Large intestine (tissue), 3 donors: ENCODE results near the gene GNAS-AS1. TPM values are rescaled to one million over a fixed set of nuclear protein-coding genes. Genes with fewer than 3 reads are reported as not detected.

Experiments
- DNase-seq, 2 donors: peaks; one replicate each; pipeline versions ENCODE4 v3.0.0 to v3.0.0-alpha.2; 2013
- H3K27ac ChIP-seq: one replicate; pipeline ENCODE4 v1.5.1; 2013; ENCODE audit warnings: low read length
- H3K27me3 ChIP-seq: 2 replicates; pipeline ENCODE4 v1.6.1; 2013; ENCODE audit warnings: low read length; ENCODE audit not compliant: control insufficient read depth, insufficient read depth
- H3K36me3 ChIP-seq: 2 replicates; pipeline ENCODE4 v1.6.1; 2013; ENCODE audit warnings: low read length; ENCODE audit not compliant: control insufficient read depth, insufficient read depth
- H3K4me1 ChIP-seq: one replicate; pipeline ENCODE4 v1.6.1; 2013; ENCODE audit warnings: low read length; ENCODE audit not compliant: control insufficient read depth, insufficient read depth
- H3K4me3 ChIP-seq: one replicate; pipeline ENCODE4 v1.5.1; 2013; ENCODE audit warnings: low read length
- H3K9me3 ChIP-seq: one replicate; pipeline ENCODE4 v1.6.1; 2013; ENCODE audit warnings: mild to moderate bottlenecking, low read depth, low read length, moderate library complexity; ENCODE audit not compliant: control insufficient read depth
- whole genome bisulfite sequencing: methylation state at CpG from one replicate; pipeline ENCODE4 v1.1.5; 2013; ENCODE audit warnings: low lambda C conversion rate; ENCODE audit not compliant: insufficient coverage; 5-methylcytosine and 5-hydroxymethylcytosine counted together
- polyA plus RNA-seq: library from polyadenylated mRNA; unstranded; fragments of 120-200 nt; gene quantifications from one replicate; pipeline ENCODE4 v1.2.1, GENCODE V29; 2013

GNAS-AS1 gene
- polyA plus RNA-seq, 1 donor, result 0.40 TPM

DNA sequence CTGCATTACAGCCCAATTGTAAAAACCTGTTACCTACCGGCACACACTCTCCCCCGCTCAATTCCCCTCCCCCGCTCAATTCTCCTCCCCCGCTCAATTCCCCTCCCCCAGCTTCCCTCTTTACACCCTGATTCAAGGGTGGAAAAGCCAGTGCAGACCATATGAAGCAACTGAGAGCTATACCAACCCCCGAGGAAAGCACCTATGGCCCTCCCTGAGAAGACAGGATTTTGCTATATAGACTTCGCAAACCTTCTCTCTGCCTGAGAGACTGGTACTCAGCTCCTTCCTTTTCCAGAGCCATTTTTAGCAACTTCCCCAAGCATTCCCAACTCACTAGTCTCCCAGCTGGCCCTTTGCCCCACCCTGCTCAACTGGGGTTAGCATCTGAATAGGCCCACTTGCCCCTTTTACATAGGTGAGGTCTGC, 7.6 kb downstream of the GNAS-AS1 start:
- peaks cover 20% of the 10 kb centered on the region for H3K9me3 ChIP-seq
- DNase-seq, result no peak
- no peak overlapping the region for H3K27ac ChIP-seq
- no peak overlapping the region for H3K4me3 ChIP-seq
- H3K36me3 ChIP-seq, result peaks cover 4% of the 10 kb centered on the region
- H3K27me3 ChIP-seq, result peaks cover 58% of the 10 kb centered on the region
- no peaks in the 10 kb centered on the region for H3K4me1 ChIP-seq
- no CpG with 5 or more reads among the region's 6 CpGs for WGBS

DNA sequence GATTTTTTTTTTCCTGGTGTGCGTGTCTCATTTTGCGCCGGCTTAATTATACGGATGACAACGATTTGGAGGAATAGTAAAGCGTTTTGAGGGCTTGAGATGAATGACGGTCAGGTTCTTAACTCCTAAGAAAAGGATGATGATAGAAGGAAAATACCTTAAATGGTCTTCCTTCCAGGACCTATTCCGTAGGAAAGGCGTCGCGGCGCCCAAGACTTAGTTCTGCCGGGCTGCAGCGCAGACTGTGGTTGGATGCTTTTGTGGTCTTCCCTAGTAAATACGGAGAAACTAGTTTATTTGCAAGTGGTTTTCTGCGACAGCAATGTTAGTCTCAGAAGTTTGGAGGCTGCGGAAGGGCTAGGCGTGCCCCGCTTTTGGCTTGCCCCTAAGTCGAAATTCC, 8.4 kb downstream of the GNAS-AS1 start:
- peaks cover 58% of the 10 kb centered on the region for H3K27me3 ChIP-seq
- no peak overlapping the region for H3K4me3 ChIP-seq
- H3K9me3 ChIP-seq, result peaks cover 20% of the 10 kb centered on the region
- WGBS, result 40% methylated on average over 1 of the region's 20 CpGs
- peaks cover 4% of the 10 kb centered on the region for H3K36me3 ChIP-seq
- H3K27ac ChIP-seq, result no peak overlapping the region
- H3K4me1 ChIP-seq, result no peaks in the 10 kb centered on the region
- no peak for DNase-seq

- no peak overlapping the region for H3K27ac ChIP-seq
- peaks cover 58% of the 10 kb centered on the region for H3K27me3 ChIP-seq
- no peak overlapping the region for H3K4me3 ChIP-seq
- H3K36me3 ChIP-seq, result peaks cover 4% of the 10 kb centered on the region
- H3K9me3 ChIP-seq, result peaks cover 20% of the 10 kb centered on the region
- WGBS, result 75% methylated on average over 4 of the region's 58 CpGs
- no peaks in the 10 kb centered on the region for H3K4me1 ChIP-seq
- DNase-seq, result peak in 1 of 2 donors; percentile 15
Measured at GRCh38 chr20:58841539-58842264, 9.0 kb downstream of the GNAS-AS1 start.

GRCh38 chr20:58840816-58841538, 9.7 kb downstream of the GNAS-AS1 start:
- 29% methylated on average over 6 of the region's 51 CpGs for WGBS
- no peak overlapping the region for H3K27ac ChIP-seq
- DNase-seq, result no peak
- peaks cover 4% of the 10 kb centered on the region for H3K36me3 ChIP-seq
- no peak overlapping the region for H3K4me3 ChIP-seq
- no peaks in the 10 kb centered on the region for H3K4me1 ChIP-seq
- peaks cover 59% of the 10 kb centered on the region for H3K27me3 ChIP-seq
- H3K9me3 ChIP-seq, result peaks cover 20% of the 10 kb centered on the region

DNA sequence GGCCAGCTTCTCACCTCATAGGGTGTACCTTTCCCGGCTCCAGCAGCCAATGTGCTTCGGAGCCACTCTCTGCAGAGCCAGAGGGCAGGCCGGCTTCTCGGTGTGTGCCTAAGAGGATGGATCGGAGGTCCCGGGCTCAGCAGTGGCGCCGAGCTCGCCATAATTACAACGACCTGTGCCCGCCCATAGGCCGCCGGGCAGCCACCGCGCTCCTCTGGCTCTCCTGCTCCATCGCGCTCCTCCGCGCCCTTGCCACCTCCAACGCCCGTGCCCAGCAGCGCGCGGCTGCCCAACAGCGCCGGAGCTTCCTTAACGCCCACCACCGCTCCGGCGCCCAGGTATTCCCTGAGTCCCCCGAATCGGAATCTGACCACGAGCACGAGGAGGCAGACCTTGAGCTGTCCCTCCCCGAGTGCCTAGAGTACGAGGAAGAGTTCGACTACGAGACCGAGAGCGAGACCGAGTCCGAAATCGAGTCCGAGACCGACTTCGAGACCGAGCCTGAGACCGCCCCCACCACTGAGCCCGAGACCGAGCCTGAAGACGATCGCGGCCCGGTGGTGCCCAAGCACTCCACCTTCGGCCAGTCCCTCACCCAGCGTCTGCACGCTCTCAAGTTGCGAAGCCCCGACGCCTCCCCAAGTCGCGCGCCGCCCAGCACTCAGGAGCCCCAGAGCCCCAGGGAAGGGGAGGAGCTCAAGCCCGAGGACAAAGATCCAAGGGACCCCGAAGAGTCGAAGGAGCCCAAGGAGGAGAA, 10.5 kb downstream of the GNAS-AS1 start:
- peaks cover 20% of the 10 kb centered on the region for H3K9me3 ChIP-seq
- no peaks in the 10 kb centered on the region for H3K4me1 ChIP-seq
- no peak overlapping the region for H3K27ac ChIP-seq
- WGBS, result no CpG with 5 or more reads among the region's 67 CpGs
- peaks cover 62% of the 10 kb centered on the region for H3K27me3 ChIP-seq
- DNase-seq, result no peak
- H3K4me3 ChIP-seq, result no peak overlapping the region
- peaks cover 4% of the 10 kb centered on the region for H3K36me3 ChIP-seq

DNA sequence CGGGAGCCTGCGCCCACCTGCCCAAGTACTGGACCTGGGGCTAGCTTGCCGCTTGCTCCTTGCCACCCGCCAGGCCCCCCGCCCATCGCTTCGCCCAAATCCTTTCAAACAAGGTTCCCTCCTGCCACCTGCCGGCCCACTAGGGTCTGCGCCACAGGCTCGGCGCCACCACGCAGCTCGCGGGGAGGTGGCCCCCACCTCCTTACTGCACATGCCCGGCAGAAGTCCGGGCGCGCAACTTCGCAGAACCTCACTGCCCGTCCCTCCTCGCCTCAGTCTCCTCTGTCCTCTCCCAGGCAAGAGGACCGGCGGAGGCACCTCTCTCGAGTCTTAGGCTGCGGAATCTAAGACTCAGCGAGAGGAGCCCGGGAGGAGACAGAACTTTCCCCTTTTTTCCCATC, 11.2 kb downstream of the GNAS-AS1 start:
- Histone ChIP-seq H3K4me1 (no peaks in the 10 kb centered on the region), H3K4me3 (no peak overlapping the region), H3K36me3 (peaks cover 4% of the 10 kb centered on the region), H3K27me3 (peaks cover 61% of the 10 kb centered on the region), H3K9me3 (peaks cover 20% of the 10 kb centered on the region), H3K27ac (no peak overlapping the region)
- WGBS, result no CpG with 5 or more reads among the region's 27 CpGs
- no peak for DNase-seq

- Histone ChIP-seq H3K27ac (no peak overlapping the region), H3K36me3 (peaks cover 4% of the 10 kb centered on the region), H3K4me1 (no peaks in the 10 kb centered on the region), H3K9me3 (peaks cover 20% of the 10 kb centered on the region), H3K4me3 (no peak overlapping the region), H3K27me3 (peaks cover 56% of the 10 kb centered on the region)
- no peak for DNase-seq
- WGBS, result no CpG with 5 or more reads among the region's 4 CpGs
Measured at GRCh38 chr20:58838174-58838573, 12.5 kb downstream of the GNAS-AS1 start.

DNA sequence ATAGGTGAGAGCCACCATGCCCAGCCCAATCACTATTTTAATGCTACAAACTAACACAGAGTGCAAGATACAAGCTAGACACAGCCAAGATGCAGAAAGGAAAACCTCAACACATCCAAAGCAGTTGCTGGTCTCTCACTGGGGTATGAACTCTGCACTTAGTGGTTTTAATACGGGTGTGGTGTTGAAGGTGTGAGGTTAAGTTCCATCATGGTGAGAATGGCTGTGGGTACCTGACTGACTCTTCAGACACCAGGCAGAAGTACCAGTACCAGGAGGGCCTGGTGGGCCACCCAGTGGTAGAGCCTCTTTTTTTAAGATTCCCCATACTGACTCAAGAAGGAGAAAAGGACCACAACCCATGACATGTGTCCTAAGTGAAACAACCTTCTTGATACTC, 13.0 kb downstream of the GNAS-AS1 start:
- WGBS, result no CpG with 5 or more reads among the region's 1 CpG
- DNase-seq, result no peak
- Histone ChIP-seq H3K4me3 (no peak overlapping the region), H3K9me3 (peaks cover 20% of the 10 kb centered on the region), H3K27ac (no peak overlapping the region), H3K27me3 (peaks cover 52% of the 10 kb centered on the region), H3K4me1 (no peaks in the 10 kb centered on the region), H3K36me3 (peaks cover 4% of the 10 kb centered on the region)

DNA sequence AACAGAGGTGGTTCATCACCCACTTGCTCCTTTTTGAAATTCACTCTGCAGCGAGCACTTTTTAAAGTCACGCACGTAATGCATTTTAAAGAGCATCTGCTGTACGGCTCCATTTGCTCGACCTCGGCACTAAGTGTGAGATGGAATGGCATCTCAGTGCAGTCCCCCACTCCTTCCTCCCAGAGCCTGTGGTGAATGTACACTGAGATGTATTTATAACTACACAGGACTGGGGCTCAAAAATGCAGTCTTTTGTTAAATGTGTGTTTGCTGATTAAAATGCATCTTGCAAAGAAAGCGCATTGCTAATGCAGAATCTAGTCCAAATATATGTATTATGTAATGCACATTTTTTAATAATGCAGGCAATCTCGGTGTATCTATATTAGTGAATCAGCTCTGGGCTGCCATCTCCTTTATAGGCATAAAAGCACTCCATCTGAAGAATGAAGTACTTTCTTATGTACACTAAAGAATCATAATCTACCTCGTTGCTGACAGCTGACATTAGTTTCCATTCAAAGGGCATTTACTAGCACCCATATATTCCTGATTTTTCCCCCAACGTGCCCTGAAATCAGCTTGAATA, 14.0 kb downstream of the GNAS-AS1 start:
- peaks cover 18% of the 10 kb centered on the region for H3K9me3 ChIP-seq
- peaks cover 3% of the 10 kb centered on the region for H3K36me3 ChIP-seq
- H3K27me3 ChIP-seq, result peaks cover 42% of the 10 kb centered on the region
- H3K4me1 ChIP-seq, result no peaks in the 10 kb centered on the region
- no peak overlapping the region for H3K4me3 ChIP-seq
- no peak for DNase-seq
- no peak overlapping the region for H3K27ac ChIP-seq
- 100% methylated on average over 1 of the region's 10 CpGs for WGBS

DNA sequence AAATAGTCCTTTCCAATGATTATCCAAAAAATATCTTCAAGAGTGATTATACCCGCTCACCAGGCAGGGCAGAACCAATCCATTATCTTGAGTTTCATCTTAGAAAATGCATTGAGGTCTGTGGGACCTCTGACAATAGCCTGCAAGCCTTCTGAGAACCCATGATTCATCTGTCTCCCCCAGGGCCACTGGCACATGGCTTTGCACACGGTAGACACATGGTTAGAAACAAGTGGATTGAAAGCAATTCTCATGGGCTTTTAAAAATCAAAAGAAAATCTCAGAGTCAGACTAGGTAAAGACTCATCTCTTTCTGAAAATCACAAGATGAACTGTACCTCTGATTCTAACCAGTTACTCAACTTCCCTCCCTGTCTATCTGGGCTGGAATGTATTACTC, 15.5 kb downstream of the GNAS-AS1 start:
- Histone ChIP-seq H3K4me1 (no peaks in the 10 kb centered on the region), H3K36me3 (no peaks in the 10 kb centered on the region), H3K27me3 (peaks cover 27% of the 10 kb centered on the region), H3K4me3 (no peak overlapping the region), H3K9me3 (peaks cover 3% of the 10 kb centered on the region), H3K27ac (no peak overlapping the region)
- no CpG with 5 or more reads among the region's 2 CpGs for WGBS
- DNase-seq, result no peak
